Raji (cell line): ENCODE data around the gene GGT6.

Source experiments
- POLR2A ChIP-seq: IDR thresholded peaks from 2 replicates; pipeline ENCODE4 v1.6.1; 2011; ENCODE audit warnings: low read depth, low read length, control low read depth; ENCODE audit not compliant: insufficient read depth

Gene GGT6

GRCh38 chr17:4594406-4594805 lies 34.0 kb upstream of the GGT6 start:
- no peak for TF ChIP-seq POLR2A

- no peak for TF ChIP-seq POLR2A
Observed at GRCh38 chr17:4593021-4593421, 32.6 kb upstream of the GGT6 start.

- no peak for TF ChIP-seq POLR2A
Observed at GRCh38 chr17:4592240-4593005, 32.0 kb upstream of the GGT6 start.

GRCh38 chr17:4591529-4591928 lies 31.2 kb upstream of the GGT6 start:
- TF ChIP-seq POLR2A = no peak

GRCh38 chr17:4590981-4591453 lies 30.6 kb upstream of the GGT6 start:
- TF ChIP-seq POLR2A = no peak

- no peak for TF ChIP-seq POLR2A
Observed at GRCh38 chr17:4588898-4589625, 28.7 kb upstream of the GGT6 start.

GRCh38 chr17:4588391-4588790 lies 28.0 kb upstream of the GGT6 start:
- TF ChIP-seq POLR2A = no peak

GRCh38 chr17:4587803-4588202 lies 27.4 kb upstream of the GGT6 start:
- no peak for TF ChIP-seq POLR2A

- TF ChIP-seq POLR2A = no peak
Observed at GRCh38 chr17:4587195-4587594, 26.8 kb upstream of the GGT6 start.

GRCh38 chr17:4586043-4586442 lies 25.7 kb upstream of the GGT6 start:
- no peak for TF ChIP-seq POLR2A

GRCh38 chr17:4585638-4585994 lies 25.2 kb upstream of the GGT6 start:
- no peak for TF ChIP-seq POLR2A

GRCh38 chr17:4584917-4585637 lies 24.7 kb upstream of the GGT6 start:
- no peak for TF ChIP-seq POLR2A

GRCh38 chr17:4584101-4584916 lies 23.9 kb upstream of the GGT6 start, which contains the start of gene SMTNL2:
Gene SMTNL2 (plus strand): TSS chr17:4584529. CDS start chr17:4584606, 77 bp downstream.
- no peak for TF ChIP-seq POLR2A

GRCh38 chr17:4583782-4584100 lies 23.4 kb upstream of the GGT6 start:
- TF ChIP-seq POLR2A = no peak

GRCh38 chr17:4583206-4583605 lies 22.8 kb upstream of the GGT6 start:
- TF ChIP-seq POLR2A = no peak
